HG02973 (cell line): ENCODE results near the gene LSM8.
"Not testable (repeated sequence)": the region's sequence is repeated elsewhere in the genome, so short reads cannot be mapped to it uniquely, and the experiment has no call there.

Experiments
- ATAC-seq: cut with Tn5 transposase; IDR thresholded peaks from one replicate; pipeline ENCODE4 v1.9.1; 2021; ENCODE audit warnings: moderate library complexity; ENCODE audit not compliant: unreplicated experiment

The LSM8 gene

GRCh38 chr7:118202061-118202460, 18.1 kb downstream of the LSM8 start:
- ATAC-seq = no peak

GRCh38 chr7:118214051-118214832, 30.3 kb downstream of the LSM8 start:
- peak; percentile 95 for ATAC-seq

GRCh38 chr7:118214833-118215182, 30.8 kb downstream of the LSM8 start:
- ATAC-seq = peak; percentile 10

- no peak for ATAC-seq
Measured at GRCh38 chr7:118217210-118217619, 33.3 kb downstream of the LSM8 start.

- ATAC-seq = no peak
Measured at GRCh38 chr7:118218413-118219156, 34.6 kb downstream of the LSM8 start.

DNA sequence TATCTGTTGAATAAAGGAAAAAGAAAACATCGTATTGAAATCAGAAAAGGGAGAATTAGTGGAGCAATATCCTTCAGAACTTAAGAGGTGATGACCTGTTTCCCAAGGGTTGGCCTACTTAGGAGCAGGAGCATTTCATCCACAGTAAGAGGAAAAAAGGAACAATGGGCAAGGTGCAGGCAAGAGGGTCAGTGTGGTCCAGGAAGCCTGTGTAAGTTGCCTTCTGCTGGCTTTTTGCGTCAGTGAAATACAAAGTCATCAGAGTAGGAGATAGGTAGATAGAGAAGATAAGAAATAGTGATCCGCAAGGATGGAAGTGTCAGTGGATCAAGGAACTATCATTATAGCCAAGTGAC, 35.2 kb downstream of the LSM8 start:
- ATAC-seq = no peak

- no peak for ATAC-seq
Measured at GRCh38 chr7:118220583-118220982, 36.6 kb downstream of the LSM8 start.

- ATAC-seq = no peak
Measured at GRCh38 chr7:118222591-118222990, 38.6 kb downstream of the LSM8 start.

DNA sequence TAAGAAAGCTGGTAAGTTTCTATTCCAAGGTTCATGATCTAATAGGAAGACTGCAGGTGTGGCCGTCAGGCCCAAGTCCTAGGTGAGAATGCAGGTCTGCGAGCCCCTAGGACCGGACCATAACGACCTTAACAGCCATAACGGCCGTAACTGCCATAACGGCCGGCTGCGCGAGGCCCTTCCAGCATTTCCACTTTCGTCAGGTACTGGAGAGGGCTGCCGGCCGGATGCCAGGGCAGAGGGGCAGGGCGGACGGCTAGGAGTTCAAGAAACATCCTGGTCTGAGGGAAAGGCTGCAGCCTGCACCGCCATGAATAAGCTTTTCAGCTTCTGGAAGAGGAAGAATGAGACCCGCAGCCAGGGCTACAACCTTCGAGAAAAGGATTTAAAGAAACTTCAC, 40.6 kb downstream of the LSM8 start, which contains the start of gene ANKRD7:
ANKRD7 (plus strand) TSS at position 184 of the 400 bp plus-strand sequence; CDS start at position 311, 127 bp downstream.
- ATAC-seq = no peak

- ATAC-seq = no peak
Measured at GRCh38 chr7:118232837-118233236, 48.9 kb downstream of the LSM8 start.

DNA sequence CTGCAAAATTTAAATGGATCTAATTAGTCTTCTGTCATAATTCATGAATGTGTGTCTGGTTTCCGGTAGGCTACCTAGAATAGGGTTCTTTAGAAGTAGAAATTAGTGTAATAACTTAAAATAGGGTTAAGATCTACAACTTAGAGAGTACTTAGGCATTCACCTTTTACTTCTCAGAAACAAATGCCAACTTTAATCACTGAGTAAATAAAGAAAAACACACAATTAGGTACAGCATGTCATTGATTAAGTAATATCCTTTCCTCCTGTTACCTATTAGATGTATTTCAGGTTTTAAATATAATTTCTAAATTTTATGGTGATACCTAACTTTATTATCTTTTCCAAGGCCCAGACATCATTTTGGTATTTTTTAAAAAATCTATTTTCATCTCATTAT, 49.8 kb downstream of the LSM8 start:
- no peak for ATAC-seq

DNA sequence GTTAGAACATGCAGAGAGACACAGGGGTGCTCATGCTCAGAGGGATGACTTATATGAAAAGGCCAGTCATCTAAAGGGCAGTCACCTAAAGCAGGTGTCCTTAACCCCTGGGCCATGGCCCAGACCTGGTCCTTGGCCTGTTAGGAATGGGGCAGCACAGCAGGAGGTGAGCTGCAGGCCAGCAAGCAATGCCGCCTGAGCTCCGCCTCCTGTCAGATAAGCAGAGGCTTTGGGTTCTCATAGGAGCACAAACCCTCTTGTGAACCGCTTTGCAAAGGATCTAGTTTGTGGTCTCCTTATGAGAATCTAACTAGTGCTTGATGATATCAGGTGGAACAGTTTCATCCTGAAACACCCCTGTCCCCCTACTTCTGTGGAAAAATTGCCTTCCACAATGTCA, 55.0 kb downstream of the LSM8 start:
- no peak for ATAC-seq

GRCh38 chr7:118240320-118240719, 56.4 kb downstream of the LSM8 start:
- ATAC-seq = not testable (repeated sequence)
